T-helper 22 cell (primary cell): ENCODE results near the gene SORCS3.

ENCODE experiments used
- DNase-seq: peaks from one replicate; pipeline ENCODE4 v3.0.0-alpha.2; 2020; ENCODE audit warnings: low read depth

Gene SORCS3

DNA sequence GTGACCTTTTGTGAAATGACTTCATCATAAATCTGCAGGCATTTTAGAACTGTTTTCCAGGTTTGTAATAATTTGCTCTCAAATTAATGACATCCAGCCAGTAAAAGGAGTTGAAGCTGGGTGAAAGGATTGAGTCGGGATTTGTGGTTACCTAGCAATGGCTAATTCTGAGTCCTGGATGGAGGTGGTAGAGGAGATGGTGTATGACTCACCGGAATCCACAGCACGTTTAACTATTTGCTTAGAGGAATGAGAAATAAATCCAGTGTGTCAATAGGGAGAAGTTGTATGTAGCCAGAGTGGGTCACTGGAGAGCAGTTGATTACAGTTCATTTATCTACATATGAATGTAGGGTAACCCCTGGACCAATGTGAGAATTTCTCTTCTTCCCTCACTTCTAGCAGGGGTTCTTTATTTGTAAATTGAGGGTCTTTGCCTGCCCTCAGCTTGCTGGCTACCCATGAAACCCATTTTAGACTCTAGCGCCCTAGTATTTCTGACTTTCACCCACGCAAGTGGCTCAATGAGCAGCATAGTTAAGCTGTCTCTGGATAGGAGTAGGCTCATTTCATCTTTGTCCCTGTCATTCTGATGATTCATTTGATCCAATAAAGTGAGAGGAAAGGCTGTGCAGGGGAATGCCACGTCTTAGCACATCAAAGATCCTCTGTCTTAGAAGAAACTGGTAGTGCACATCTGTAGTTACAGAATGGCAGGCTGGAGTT lies 547.8 kb downstream of the SORCS3 start:
- no peak for DNase-seq

DNA sequence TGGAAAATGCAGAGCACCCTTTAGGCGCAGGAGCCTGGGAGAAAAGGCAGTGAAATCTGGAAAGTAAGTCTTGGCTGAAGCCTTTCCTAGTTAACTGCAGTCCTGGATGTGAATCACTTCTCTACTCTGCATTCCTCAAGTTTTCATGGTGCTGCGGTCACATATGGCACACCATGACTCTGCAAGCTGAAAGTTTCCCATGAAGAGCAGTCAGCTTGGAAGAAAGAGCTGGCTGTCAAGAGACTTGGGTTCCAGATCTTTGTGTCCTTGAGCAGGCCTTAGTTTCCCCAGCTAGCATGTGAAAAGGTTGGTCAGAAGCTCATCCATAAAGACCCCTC lies 548.3 kb downstream of the SORCS3 start:
- no peak for DNase-seq

DNA sequence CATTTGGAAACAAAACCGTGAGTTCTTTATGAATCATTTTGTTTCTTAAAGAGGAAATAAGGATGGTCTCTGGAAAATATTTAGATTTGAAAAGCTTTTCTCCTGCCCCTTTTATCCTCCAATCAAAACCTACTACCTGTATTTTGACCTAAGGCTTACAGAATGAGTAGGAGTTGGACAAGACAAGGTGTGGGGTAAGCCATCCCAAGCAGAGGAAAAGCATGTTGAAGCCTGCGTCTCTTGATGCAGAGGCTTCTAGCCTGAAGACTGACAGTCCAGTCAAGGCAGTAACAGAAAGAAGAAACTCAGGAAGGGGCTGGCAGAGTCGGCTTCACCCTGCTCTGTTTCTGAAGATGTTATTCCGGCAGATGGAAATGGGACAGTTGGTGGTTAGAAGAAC lies 551.1 kb downstream of the SORCS3 start:
- DNase-seq = no peak

DNA sequence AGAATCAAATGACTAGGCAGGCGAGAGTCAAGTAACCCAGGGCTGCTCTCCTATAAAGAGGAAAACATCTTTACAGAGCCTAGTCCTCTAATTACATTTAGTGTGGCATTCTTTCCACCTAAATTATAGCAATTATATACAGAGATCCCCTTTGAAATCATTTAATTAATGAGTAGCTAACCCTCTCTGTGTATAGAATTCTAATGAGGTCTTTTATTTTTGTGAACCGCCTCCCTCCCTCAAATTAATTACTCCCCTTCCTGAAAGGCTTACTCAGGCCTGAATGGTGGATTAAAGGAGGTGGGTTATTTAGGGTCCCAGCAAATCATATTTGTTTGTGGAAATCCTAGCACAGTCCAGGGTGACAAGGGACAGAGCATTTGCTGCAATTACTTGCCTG lies 551.8 kb downstream of the SORCS3 start:
- DNase-seq = no peak

DNA sequence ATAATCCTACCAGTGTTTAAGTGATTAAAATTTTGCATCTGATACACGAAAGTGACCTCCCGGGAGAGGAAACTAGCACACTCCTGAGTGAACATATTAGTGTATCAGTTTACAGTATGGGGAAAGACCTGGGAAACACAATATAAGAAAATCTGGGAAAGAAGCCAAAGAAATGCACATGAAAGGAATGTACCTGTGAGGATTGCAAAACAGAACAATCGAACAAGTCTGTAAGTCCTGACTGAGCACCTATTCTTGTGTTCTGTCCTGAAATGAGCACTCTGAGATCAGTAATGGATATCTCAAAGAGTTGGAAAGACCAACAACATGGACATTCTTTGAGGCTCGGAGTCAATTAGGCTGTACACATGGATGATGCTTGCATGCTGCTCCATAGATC lies 554.7 kb downstream of the SORCS3 start:
- DNase-seq = no peak

DNA sequence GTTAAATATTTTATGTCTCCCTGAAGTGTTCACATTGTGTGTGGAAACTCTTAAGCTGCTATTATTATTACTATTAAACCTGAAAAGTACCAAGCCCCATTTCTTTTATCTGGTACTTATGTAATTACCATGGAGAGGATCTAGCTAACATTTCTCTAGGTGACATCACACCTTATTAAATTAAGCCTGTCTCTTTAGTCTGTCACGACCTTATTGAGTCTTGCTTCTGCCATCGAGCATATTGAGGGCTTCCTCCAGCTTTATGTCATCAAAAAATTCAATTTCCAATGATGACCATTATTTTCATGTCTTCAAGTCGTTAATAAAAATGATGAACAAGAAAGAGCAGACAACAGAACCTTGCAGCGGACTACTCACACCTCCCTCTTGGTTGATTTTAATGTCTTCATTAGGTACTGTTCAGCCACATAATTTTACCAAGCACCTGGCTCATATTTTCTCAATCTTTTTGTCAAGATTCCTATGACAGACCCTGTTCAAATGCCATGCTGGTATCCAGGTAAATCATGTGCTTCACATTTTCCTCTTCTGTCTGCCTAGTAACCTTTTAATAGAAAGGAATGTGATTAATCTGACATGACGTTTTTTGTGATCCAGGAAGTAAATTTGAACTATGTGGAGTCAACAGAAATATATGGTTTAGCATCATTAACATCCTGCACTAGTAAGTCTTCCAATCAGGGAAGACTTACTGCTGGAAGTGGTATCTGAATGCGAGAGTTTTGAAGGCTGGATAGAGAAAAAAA lies 556.7 kb downstream of the SORCS3 start:
- no peak for DNase-seq

DNA sequence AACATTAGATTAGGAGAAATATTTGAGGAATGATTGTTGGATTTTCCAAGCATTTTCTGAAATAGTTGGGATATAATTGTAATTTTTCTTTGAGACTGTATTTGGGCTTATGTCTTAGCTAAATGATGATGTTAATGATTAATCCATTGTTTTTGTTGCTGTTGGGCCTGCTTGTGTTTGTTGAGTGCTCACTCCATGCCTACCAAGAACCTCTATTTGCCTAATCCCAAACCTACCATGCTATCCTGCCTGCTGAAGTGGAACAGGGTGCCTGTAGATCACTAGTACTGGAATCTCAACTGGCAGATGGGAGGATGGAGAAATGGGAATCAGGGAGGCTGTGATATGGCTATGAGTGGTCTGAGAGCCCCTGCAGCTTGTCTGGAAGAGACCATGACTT lies 565.5 kb downstream of the SORCS3 start:
- no peak for DNase-seq

DNA sequence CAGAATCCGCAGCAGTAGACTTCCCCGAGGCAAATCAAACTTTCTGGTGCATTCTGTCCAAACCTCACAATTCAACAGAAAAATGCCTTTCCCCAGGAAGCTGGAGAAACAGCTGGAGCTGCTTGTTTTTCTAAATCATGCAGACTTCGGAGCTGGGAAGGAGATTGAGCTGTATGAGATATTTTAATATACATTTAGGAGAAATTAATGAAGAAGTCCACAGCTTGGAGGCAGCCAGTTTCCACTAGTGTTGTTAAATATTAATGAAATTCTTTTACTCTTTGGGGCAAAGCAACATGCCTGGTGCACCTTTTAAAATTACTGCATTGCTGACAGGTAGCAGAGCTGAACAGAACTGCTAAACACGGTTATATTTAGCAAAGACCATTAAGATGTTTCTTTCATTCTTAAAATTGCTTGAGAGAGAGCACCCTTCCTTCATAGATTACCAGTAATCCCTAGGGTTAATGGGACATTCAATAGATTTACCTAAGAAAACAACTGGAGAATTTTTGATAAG lies 566.4 kb downstream of the SORCS3 start:
- no peak for DNase-seq

DNA sequence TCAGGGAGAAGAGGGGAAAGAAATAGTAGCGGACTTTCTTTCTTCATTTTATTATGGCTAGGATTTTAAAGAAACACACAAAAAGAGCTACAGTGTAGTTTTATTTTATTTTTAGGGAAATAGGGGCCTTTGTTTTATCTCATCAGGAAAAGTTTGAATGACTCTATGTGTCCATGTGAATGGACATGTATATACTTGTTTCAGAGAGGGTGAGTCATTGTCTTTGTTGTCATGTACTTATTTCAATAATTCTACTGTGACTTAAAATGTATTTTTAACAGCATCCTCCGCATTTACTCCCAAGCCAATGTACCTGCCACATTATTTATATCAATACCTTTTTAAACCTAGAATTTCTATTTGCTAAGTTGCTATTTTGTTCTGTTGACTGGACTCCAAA lies 569.5 kb downstream of the SORCS3 start:
- no peak for DNase-seq

DNA sequence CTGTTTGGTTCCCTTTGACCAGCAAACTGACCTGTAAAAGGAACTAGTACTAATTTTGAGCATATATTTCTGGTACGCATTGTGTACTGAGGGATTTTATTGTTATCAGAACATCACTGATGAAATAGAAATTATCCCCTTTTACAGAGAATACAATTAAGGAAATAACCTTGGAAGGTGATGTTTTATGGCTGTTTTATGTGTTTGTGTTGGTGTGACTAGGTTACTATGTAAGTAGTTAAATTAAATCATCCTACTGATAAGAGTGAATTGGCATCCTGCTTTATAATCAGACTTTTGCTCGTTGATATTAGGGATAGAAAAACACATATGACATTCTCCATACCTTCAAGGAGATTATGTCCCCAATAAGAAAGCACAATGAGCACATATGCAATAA lies 596.6 kb downstream of the SORCS3 start:
- DNase-seq = no peak

DNA sequence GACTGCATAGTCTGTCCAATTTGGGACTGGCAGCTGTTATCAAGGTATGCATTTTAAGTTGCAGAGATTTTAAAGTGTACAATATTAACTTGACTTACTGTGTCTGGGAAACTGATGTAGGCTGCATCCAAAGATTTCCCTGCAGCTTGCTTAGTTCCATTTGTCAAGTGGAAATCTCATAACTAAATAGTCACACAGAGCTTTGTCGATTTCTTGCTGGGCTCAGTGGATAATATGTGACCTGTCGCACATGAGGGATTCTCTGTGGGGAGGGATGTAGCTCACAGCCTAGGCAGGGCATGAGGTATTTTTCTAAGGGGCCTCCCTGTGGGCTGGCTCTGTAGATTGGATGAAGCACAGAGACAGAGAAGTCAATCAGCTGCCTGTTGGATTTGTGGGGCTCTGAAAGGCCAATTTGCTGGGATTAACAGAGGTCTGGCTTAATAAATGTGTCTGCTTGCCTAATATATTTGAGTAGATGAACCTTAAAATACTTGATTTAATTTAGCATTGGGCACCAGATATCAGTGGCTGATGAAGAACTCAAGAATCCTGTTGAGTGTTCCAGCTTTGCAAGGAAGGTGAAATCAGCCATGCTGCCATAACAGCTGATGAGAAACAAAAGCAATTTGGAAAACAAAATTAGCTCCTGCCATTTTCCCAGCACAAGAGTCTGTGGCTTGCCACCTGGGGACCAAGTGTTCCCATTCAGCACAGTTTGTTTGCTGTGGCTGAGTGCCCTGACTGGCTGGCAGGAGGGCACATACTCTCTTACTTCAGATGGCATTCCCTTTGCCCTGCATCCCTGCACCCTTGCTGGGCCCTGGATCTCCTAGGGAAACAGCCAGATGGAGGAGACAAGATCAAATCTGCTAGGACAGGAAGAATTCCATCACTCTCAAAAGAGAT lies 598.5 kb downstream of the SORCS3 start:
- DNase-seq = no peak

DNA sequence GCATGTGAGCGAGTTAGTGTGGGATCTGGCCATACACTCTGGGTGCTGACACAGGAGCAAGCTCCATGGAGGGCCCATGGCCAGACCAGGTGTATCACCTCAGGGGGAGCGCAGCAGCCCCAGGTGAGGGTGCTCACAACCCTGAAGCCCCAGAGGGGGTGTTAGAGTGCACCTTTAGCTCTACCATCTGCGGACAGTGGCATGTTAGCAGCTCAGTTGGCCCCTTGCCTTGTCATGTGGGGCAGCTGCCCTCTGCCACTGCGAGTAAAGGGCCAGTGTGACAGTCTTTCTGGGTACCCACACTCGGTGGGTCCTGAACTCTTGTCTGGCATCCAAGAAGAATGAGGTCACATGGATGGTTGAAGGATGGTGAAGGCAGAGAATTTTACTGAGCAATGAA lies 600.2 kb downstream of the SORCS3 start:
- no peak for DNase-seq

DNA sequence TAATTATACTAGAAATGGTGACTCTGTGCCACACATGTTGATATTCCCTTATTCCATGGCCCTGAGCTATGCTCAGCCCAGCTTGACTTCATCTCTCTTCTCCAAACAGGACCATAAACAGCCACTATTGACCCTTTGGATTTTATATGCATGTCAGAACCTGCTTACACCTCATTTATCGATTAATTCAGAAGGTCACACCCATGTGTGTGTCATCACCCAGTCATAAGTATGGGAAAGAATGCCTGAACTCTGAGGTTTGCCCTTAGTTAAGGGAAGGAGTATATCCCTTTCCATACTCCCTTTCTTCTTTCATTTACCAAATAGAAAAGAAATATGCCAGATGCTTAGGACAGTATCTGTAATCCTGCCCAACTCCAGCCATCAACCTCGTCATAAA lies 602.3 kb downstream of the SORCS3 start:
- no peak for DNase-seq

DNA sequence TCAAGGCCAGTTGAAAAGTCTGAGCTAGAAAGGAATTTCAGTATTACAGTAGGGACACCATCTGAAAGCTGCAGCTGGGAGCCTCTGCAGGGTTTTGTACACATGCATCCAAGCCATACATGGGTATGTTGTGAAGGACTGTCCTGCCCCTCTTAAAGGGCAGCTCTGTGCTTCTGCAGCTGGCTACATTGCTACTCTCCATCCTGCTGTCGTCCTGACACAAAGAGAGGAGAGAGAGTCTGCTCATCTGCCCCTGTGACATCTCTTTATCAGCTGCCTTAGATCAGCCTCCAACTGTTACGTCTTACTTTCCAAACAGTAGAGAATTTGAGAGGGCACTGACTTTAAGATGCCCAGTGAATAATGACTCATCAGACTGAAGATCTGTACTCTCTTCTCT lies 602.7 kb downstream of the SORCS3 start:
- DNase-seq = no peak

DNA sequence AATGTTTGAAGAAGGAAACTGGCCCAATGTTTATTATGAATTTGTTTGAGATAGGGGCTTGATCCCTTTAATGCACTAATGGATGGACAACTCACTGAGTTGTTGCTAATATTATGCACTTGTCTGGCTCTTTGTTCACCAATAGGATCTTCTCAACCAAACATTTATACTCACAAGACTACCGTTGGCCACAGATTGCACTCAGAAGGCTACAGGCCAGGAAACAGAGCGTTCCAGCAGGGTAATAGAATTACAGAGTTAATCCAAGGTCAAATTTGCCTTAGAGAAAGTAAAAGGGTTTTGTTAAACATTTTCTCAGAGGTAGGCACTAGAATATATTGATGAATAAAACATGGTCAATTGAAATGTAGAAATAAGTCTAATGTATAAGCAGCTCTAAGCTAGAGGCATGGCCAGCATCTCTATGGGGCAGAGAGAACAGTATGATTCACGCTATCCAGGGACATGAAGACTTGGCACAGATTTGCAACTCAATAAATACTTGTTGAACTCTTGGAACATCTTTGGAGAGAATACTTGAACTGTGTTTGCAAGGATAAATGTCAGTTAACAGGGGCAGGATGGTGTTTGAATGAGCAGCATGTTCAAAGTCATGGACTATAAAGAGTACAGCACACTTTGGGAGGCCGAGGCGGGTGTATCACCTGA lies 606.9 kb downstream of the SORCS3 start:
- no peak for DNase-seq

DNA sequence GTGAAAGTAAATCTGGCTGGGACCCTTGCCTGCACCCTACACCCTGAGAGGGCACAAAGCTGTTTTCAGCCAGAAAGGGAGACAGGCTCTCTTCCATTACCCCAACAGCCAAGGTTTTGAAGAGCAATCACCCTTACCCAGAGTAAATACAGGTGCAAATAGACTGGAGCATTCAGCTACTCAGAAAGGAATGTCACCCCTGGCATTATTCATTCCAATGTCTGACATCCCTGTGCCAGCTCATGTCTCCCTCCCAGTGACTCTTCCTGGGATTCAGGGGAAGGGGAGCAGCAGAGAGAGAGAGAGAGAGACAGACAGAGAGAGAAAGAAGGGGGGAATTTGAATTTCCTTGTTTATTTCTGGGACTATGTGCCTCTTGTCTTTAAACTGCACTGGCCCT lies 611.8 kb downstream of the SORCS3 start:
- DNase-seq = no peak

DNA sequence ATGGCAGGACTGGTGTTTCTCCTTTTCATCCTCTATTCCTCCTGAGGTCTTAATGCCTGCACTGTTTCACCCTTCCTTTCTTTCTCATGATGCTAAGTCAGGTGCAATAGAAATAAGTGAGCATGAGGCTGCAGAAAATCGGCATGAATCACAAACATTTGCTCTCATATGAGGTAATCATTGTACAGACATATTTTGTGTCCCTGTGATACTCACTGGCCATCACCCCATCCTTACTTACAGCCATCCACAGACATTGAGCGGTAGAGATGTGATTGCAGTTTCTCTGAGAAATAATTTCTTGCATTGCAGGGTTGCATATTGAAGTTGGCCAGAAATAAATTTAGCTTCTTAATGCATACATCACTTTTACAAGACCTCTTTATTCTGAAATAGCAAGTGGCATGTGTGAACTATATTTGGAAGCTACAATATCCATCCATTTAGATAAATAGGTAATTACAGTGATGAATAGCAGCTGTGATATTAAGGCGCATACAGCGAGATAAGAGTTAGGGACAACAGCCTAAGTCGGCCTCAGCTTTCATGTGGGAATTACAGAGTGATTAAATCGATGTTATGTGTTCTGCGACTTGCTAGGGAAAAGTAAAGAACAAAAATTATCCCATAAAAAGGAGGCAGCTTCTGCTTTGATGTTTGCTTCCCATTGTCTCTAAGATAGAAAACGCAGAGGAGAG lies 612.6 kb downstream of the SORCS3 start:
- no peak for DNase-seq

DNA sequence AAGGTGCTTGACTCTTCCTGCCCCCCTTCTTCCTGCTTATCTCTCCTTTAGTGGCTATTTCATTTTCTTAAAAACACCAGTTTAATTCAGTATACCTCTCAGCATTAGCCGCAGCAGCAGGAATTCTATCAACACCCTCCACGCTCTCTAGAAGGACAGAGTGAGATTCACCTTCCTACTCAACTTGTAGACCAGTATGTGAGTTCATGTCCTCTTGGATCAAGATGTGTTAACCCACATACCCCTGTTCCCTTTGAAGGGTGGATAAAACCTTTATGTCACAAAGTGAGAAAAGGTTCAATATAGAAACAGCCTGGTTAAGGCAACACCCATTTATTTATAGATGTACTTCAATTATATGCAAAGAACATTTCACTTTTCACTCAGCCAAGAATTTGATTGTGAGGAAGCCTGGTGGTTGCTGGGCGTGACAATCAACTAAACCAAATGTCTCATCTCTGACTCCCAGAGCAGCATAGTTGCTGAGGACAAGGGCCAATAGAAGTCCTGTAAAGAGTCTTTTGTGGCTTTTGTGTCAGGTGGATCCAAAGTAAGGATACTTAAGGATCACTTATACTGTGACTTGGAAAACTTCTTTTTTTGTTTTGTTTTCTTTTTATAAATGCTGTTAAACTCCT lies 617.1 kb downstream of the SORCS3 start:
- no peak for DNase-seq

DNA sequence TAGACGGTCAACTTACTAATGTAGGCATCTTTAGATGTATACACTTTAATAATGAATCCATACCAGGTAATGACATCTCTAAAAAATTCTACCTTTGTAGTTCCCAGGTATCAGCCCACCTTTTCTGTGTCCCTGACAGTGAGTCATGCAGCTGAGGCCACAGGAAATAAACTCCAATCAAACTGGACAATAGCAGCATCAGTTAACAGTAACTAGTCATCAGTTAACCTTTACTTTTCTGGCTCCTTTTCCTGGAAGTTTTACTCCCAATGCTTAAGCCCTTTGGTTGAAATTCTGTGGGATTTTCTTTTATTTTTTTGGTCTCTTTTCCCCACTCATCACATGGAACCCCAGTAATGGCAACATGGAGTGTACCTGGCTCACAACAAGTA lies 617.6 kb downstream of the SORCS3 start:
- DNase-seq = no peak

DNA sequence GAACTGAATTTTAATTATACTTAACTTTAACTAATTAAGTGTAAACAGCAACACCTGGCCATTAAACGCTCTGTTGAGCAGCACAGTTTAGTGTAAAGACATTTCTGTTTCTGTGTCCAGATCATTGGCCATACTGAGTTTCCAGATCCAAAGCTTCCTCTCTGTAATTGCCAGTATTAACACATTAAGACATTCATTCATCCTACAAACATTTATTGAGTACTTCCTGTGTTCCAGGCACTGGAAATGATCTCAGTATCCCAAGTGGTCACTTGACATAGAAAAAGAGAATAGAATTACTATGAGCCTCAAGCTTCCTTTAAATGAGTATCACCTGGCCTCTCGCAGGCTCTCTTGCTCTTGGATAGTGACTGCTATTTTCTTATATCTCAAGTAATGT lies 618.1 kb downstream of the SORCS3 start:
- DNase-seq = no peak

DNA sequence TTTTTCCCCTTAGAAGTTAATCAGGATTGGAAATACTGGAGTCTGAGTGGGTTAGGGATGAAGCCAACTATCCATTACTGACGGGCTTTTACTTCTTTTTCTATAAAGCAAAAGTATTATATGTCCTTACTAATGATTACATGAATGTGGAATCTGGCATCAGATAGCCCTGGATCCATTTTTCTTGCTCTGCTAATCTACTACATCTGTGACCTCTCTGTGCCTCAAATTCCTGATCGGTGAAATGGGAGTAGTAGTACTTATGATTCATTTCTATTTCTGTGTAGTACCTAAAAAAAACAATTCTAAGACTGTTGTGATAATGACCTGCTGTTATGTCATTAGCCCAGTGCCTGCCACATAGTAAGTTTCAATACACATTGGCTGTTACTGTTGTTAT lies 621.6 kb downstream of the SORCS3 start:
- DNase-seq = no peak
